ENCODE measurements around the gene A2M.

Gene A2M

DNA sequence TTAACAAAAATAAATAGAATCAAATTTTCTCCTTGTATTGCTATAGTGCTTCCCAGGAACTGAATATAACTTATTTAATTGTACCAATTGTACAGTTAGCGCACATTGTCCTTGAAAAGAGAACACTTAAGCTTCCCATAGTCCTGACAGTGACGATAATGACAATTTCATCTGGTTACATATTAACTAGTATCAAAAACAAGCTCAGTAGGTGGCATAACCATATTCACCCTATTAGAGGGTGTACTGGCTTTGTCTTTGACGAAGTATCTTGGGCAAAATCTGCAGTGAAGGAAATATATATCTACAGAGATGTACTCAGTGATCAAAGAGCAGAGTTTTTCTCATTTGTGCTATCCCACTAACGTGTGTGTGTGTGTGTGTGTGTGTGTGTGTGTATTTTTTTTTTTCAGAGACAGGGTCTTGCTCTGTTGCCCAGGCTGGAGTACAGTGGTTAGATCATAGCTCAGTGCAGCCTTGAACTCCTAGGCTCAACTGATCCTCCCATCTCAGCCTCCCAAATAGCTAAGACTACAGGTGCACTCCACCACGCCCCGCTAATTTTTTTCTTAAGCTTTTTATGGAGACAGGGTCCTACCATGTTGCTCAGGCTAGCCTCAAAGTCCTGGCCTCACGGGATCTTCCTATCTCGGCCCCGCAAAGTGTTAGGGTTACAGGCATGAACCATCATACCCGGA lies 4.9 kb upstream of the A2M start:
- no peak for DNase-seq

DNA sequence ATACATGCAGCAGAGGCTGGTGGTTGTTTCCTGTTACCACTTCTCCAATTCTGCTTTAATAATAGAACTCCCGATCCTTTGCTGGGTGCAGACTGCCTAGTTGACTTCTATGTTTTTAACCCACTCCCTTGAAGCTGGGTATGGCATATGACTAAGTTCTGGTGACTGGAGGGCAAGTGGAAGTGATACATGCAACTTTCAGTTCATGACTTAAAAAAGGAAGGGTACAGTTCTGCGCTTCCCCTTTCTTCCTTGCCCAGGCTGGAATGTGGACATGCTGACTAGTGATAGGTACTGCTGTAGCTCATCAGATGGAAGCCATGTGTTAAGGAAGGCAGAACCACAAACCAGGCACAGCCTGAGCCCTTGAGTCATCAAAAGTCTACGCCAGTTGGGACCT lies 2.4 kb upstream of the A2M start:
- DNase-seq: no peak

DNA sequence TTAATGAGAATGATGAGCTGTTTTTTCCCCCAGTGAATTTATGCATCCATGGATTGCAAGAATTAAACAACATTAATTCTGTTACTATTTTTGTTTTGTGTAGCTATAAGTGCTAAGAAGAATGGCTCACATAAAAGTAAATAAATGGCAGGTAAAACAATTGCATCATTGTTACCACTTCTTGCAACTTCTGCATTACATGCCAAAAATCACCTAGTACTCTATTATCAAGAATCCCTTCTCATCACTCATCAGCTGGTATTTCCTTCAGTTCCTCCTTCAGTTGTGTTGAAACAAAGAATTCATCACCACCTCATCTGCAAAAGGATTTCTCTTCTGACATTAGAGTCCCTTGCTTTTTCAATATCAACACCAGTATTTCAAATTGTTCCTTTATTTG lies 773 bp downstream of the A2M start:
- no peak for DNase-seq

DNA sequence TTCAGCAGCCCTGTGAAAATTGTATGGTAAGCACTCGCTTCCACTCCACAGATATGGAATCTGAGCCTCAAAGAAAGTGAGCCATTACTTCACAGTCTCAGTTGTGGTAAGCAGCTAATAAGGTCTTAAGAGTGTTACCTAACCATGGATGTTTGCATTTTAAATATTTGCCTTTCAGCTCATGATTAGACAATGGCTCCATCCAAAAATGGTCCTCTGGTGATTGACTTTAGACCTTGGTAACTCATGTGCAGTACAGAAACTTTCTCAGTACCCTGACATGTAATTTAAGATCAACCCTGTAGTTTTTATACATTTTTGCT lies 1.8 kb downstream of the A2M start:
- DNase-seq: no peak

DNA sequence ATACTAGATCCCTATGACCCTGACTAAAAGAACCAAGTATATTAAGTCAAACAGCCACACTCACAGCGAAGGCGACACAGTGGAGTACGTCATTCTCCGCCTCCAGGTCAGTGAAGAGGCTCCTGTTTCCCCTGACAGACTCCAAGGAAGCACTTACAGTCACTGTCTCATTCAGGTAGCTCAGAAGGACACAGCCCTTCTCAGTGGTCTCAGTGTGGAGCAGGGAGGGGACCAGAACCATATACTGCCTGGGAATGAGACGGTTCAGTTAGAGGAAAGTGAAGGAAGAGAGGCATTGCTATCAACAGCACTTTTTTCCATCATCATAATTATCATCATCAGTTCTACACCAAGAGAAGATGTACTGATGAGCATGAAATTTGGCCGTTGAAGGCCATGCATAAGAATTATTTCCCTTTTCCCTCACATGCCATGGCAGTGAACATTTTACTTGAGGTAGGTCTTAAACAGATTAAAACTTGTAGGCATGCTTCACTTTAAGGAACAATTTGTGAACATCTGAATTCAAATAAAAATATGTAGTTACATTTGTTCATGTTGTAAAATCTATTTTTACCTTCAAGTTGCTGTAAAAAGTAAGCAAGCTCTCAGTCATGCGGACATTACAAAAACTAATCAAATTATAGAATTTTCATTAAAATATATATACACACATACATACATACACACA lies 2.3 kb downstream of the A2M start:
- no peak for DNase-seq

DNA sequence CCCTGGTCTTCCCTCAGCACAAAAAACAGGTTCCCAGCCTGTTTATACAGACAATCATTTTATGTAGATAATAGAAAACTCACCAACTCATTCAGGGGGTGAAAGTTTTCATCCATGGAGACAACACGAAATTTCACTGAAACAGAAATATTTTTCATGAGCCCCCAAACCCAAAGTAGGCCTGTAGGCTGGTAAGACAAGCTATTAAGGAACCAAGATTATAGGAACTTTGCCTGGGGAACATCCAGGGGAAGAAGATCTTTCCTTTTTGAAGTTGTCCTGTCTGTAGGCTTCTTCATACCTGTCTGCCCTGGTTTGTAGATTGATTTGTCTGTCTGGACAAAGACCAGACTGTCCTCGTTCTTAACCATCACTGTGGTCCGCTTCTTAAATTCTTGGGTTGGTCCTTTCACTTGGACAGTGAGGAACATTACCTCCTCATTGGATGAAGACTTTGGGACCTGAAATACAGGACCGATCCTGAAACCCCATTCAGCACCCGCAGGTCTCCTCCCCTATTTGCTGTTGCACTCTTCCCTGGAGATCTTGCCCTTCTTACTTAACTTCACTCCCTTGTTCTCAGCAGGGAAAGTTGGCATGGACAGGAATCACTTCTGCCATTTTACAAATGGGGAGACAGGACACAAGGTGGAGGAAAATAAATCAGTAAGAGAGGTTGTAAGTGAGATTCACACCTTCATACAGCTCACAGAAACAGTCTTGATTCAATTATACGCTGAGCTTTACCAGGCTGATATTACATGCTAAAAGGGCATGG lies 3.5 kb downstream of the A2M start:
- no peak for DNase-seq

DNA sequence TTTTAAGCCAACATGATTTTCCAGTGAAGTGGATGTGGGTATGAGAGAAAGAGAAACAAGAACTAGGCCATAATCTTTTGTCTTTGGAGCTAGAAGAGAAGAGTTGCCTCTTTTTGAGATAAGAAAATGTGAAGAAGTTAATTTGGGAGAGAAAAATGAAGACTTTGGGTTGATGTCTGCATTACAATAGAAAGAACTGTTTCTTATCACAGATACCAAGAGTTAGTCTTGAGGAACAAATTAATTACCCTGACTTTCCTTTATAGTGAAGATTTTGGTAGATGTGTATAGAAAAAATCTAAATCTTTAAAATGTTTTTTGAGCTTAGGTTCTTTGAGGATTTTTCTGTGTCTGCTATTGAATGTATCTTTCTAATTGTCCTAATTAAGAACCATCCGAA lies 4.2 kb downstream of the A2M start:
- no peak for DNase-seq

DNA sequence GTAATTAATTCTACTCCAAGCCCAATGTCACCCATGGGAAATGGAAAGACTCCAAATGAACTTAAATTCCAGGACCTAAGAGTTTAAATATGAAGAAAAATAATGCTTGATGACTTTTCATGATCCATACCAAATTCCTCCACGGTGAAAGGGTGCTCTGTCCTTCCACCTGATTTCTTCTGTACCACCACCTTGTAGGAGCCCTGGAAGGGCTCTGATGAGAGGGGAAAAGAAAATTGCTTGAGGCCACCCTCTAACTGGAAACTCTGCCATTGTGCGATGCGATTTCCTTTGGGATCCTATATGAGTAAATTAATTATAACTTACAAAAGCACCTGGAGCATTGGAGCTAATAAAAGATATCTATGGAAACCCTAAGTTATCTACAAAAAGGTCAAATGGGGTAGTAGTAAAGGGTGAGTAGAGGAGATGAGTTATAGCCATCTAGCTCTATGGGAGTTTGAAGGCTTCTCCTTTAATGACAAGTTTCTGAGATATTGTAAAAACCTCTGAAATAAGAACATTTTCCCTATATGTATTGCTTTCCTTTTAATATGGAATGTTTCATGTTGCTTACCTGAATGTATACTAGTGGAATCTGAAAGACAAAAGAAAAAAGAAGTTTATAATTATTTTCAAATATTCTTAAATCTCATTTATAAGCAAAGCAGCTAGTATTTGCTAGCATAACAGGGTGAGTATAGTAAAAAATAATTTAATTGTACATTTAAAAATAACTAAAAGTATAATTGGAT lies 5.8 kb downstream of the A2M start:
- DNase-seq: no peak

DNA sequence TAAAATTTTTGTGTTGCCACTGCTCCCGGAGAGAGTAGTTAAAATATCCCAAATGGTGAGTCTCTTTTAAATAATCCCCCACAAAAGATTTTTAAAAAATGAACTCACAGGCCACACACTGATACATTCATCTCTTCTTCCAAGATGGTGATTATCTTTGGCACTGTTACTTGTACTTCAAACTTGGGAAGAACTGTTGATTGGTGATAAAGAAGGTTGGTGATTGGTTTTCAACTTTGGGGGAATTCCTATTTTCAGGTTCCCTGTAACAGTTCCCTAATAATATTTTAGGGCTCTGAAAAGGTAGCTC lies 6.6 kb downstream of the A2M start:
- DNase-seq: no peak

DNA sequence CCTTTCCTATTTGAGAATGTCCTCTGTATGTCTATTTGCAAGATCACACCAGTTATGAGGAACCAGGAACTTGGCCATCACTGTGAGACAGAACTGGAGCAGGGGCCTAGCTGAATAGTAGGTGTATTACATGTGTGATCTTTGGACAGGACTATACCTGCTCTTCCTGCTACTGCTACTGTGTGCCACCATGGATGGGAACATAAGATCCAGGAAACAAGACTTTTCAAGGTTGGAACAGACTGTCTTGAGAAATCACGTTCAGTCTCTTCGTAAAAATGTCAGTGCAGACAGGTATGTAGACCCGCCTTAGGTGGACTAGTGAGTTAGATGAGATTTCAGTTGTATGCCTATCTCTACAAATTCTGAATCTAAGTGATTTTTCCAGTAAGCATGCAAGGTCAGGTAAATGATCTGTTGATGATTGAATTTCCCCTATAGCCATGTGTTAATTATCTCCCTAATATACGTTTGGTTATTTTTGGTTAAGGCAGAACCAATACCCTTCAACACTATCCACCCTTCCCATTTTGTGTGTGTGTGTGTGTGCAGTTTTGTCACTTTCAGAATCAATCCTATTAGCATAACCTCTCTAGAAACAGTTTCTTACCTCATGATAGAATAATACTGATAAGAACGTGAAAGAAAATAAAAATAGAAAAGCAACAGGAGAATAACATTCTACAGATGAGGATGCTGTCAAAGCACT lies 7.1 kb downstream of the A2M start:
- no peak for DNase-seq

DNA sequence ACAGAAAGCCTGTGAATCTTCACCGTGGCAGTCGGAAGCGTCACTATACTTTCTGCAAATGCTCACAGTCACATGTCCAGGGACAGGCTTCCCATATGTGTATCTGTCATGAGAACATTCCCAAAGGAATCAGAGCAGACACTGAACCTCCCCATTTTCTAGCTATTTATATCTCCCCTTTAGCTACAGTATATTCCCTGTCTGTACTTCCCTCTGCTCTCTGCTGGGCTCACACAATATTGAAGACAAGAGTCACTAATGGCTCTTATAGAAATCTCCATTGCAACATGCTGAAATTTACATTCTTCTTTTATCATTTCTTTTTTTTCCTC lies 8.2 kb downstream of the A2M start:
- no peak for DNase-seq

DNA sequence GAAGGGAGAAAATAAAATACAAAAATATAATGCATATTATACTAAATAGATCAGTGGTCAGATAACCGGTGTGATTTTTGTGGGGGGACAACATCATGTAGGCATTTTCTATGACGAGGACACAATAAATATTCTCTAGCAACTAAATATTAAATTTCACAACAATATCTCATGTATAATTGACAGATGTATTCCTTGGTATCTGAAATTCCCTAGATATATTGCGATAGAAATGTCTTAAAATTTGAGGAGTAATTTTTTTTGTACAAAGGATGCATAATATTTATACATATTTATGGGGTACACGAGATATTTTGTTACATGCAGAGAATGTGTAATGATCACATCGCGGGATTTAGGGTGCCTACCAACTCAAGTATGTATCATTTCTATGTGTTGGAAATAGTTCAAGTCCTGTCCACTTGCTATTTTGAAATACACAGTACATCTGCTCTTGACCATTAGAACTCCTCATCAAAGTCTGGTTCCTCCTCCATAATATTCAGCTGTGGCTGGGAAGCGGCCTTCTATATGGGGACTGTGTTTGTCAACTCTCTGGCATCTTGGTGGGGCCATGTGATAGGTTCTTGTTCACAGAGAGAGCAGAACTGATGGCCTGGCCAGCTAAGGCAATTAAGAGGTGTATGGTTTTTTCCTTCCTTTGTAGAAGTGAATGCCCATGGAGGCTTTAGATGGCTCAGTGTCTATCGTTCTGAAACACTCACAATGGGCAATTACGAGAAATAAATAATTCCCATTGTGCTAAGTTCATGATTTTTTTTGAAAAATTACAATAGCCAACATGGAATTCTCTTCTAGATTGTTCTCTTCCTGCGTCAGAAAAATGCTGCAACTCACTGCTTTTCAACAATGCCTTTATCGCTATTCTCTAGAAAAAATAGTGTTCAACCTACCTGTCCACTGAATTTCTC lies 8.8 kb downstream of the A2M start:
- DNase-seq: no peak

DNA sequence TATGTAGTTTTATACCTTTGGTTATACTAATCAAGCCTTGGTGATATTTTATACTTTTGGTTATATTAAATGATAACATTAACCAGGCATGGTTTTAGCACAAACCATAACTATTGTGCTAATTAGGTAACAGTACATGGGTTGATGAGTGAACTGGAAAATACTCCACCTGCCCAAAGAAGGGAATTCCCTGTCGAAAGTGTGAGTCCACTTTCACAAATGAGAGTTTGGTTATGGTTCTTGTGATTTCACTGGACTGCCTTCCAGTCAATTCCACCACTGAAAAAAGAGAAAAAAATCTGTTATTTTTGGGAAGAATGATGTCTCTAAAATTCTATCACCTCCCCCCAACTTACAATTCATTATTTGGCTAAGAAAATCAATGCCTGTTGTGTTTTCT lies 9.7 kb downstream of the A2M start:
- no peak for DNase-seq

DNA sequence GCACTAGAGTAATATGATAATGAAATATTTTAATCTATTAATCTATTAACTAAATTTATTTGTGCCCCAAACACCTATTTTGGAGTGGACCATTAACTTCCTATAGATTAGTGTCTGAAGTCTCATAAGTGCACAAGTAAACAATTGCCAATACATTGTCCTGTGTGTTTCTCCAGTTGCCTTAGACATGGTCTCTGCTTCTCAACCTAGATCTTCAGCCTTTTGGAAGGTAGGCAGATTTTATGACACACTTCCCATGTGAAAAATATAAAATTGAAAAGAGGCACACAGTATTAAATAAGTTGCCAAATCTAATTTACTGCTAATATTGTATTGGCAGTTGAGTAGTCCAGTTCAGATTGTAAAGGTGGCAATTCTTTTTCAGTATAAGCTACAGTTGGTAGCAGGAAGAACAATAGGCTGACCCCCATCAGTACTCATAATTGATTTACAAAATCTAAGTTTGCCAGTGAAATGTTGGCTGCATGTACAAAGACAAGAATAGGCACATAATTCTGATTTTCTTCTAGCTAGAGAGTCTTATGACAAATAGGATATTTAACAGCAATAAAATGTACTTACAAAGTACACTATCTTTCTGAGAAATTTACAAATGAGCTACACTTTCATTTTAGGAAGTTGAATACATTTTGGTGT lies 10.8 kb downstream of the A2M start:
- no peak for DNase-seq

DNA sequence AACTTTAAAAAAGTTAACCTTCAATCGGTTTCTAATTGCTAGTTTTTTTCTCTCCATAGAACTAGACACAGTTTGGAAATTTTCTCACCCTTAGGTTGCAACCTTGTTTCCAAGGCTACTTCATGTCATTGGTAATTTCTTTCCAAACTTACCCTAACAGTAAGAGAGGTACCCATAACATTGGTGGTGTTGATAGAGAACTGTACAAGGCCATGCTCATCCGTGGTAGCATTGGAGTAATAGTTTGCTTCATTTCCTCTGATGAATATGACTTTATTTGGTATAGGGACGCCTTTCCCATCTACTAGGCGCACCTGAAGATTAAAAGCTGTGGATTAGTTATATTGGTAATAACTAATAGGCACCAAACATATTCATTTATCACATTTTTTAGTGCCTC lies 11.6 kb downstream of the A2M start:
- DNase-seq: no peak

DNA sequence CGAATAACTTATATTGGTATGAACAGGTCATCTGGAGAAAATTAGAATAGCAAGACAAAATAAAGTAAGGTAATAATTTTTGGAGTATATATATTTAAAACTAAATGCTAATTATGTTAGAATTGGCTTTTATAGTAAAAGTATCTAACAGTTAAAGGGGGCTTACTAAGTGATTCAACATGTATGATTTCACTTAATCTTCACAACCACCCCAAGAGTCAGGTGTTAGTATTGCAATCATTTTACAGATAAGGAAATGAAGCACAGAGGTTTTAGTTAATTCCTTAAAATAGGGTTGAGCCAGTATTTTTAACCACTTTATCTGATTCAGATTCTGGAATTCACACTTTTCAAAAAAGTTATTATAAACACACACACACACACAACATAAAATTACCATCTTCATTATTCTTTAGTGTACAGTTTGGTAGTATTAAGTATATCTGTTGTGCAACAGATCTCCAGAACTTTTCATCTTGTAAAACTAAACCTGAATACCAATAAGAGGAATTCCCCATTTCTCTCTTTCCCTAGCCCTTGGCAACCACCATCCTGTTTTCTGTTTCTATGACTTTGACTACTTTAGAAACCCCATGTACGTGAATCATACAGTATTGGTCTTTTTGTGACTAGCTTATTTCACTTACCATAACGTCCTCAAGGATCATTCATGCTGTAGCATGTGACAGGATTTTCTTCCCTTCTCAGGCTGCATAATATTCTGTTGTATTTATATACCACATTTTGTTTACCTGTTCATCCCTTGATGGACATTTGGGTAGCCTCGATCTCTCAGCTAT lies 12.5 kb downstream of the A2M start:
- DNase-seq: no peak

DNA sequence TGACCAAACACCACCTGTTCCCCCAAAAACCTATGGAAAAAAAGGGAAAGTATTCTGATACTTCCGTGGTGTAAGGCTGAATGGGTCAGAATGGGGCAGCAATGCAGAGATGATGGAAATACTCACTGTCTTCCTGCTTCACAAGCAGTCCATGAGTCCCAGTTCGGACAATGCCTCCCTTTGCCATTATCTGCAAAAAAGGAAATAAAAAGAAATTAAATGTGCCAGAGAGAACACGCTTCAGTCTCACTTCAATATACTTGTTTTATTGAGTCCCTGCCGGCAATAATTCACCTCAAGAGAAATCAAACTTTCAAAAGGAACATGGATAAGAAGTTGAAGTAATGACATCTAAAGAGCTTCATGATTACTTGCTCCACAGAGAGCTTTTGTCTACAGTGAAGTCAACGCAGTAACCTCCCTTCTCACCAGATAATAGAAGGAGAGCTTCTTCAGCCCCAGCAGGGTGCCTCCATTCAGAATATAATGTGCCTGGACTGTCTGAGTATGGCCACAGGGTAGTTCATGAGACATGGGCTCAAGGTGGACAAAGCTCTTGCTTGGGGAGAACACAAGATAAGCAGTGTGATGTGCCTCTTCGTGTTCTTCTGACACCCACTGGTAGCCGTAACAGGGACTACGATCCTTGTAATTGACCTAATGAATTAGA lies 14.6 kb downstream of the A2M start:
- DNase-seq: no peak

DNA sequence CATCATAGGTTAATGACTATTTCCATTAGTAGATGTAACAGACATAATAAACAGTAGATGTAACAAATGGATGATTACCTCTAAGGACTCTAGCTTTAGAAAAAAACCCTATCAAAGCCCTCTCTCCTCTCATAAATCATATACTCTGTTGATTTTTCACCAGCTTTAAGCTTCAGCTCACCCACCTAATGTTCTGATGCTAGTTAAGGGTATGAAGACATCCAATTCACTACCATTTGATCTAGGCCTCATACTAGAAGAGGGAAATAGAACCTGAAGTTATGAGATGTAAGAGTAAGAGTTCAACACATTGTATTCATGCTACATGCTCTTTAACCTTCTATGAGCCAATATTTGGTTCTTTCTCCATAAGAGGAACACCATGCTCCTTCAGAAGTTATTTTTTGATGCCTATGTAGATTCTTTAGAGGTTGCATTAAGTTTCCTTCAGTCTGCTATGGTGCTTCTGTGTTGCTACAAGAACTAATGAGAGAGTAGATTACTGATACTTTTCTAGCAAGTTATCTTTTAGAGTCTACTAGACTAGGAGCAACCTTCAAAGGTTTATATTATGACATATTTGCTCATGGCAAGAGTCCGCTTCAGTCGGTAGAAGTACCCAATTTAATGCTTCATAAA lies 16.0 kb downstream of the A2M start:
- DNase-seq: no peak

DNA sequence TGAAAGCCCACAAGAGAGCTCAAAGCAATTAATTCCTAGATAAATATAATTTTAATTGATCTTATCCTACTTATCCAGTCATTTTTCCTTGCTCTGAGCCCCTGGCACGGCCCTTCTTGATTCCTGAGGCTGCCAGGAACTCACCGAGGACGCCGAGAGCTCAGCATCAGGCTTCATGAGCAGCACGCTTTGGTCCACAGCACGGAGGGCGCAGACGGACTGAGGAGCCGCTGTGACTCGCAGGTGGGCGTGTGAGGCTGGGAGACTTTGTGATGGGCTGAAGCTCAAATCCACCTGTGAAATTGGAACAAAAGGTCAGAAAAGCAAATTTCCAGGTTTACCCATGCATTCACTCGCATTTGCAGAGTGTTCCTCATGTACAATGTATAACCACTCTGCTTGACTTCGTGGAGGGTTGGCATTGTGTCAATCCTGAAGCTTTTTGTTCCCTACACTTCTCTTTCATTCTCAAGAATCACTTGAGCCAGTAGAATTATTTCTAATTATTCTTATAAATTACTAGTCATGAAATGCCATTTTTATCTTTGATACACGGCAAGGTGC lies 17.2 kb downstream of the A2M start:
- no peak for DNase-seq
